ENCODE data around the gene PTPRN2.

Gene PTPRN2

DNA sequence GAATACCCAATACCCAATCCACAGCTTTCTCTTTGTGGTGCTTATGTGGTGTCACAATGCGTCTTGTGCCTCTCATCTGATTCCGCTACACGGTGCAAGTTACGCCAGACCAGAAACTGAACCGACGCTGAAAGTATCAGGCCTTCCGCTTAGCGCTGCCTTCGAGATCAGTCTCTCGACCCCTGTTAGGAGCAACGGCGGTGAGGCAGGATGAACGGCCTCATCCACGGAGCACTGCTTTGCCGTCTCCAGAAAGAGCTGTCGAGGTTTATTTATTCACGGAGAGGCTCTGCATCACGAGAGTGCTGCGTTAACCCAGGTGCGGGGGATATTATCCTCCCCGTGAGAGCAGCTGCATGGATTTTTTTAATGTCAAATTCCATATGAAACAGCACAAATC lies 786.5 kb downstream of the PTPRN2 start:
- DNase-seq (ENCODE audit: insufficient read length, low spot score) (no peak), FAIRE-seq (no peak)
- TF ChIP-seq, protein P1, sequence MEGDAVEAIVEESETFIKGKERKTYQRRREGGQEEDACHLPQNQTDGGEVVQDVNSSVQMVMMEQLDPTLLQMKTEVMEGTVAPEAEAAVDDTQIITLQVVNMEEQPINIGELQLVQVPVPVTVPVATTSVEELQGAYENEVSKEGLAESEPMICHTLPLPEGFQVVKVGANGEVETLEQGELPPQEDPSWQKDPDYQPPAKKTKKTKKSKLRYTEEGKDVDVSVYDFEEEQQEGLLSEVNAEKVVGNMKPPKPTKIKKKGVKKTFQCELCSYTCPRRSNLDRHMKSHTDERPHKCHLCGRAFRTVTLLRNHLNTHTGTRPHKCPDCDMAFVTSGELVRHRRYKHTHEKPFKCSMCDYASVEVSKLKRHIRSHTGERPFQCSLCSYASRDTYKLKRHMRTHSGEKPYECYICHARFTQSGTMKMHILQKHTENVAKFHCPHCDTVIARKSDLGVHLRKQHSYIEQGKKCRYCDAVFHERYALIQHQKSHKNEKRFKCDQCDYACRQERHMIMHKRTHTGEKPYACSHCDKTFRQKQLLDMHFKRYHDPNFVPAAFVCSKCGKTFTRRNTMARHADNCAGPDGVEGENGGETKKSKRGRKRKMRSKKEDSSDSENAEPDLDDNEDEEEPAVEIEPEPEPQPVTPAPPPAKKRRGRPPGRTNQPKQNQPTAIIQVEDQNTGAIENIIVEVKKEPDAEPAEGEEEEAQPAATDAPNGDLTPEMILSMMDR (IDR thresholded peaks at IDR 0.05; ENCODE audit: insufficient read depth, missing control alignments) = no peak

- DNase-seq (ENCODE audit: insufficient read length, low spot score) (no peak), FAIRE-seq (no peak)
- TF ChIP-seq, protein P1 (IDR thresholded peaks at IDR 0.05; ENCODE audit: insufficient read depth, missing control alignments) = no peak
Observed at GRCh38 chr7:157800281-157800680, 787.3 kb downstream of the PTPRN2 start.

DNA sequence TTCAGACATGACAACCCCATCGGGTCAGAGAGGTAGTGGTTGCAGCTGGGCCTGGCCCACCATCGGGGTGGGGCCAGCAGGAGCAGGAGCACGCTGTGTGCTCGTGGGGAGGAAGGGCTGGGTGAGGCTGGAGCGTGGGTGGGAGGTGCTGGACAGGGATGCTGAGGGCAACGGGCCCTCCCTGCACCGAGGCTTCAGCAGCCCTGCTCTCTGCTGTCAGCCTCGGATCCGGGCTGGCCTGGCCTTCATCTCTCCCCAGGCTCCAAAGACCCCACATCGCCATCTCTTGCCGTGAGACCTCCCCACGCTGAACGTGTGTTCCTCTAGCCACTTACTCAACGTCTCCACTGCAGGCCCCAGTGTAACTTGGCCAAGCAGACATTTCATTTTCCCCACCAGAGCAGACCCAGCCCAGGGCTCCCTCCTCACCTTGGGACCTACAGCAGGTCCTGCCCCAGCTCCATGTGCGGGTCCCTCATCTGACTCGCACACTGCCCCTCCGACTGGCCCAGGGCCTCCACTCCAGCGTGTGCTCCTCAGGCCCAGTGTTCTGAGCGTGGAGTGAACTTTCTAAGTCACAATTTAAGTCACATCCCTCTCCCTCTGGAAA lies 788.4 kb downstream of the PTPRN2 start:
- DNase-seq (ENCODE audit: insufficient read length, low spot score) (no peak), FAIRE-seq (no peak)
- TF ChIP-seq, protein P1 (IDR thresholded peaks at IDR 0.05; ENCODE audit: insufficient read depth, missing control alignments) = no peak

GRCh38 chr7:157797361-157797760 lies 790.3 kb downstream of the PTPRN2 start:
- FAIRE-seq = no peak
- TF ChIP-seq, protein P1 (IDR thresholded peaks at IDR 0.05; ENCODE audit: insufficient read depth, missing control alignments) = no peak
- DNase-seq (ENCODE audit: insufficient read length, low spot score) = no peak

DNA sequence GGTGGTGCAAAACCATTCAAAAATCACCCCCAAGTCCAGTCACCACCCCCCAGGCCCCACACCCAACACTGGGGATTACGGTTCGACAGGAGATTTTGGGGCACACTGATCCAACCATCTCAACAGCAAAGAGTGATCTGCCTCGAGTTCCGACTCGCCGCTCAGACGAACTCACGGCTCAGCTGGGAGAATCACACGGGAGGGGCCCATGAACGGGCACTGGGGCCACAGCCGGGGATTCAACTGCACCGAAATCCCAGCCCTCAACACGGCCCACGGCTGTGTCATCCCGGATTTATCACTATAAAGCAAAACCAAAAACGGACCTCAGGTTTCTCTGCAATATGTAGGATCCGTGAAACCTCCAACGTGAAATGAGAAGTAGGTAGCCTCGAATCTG lies 790.8 kb downstream of the PTPRN2 start:
- no peak for DNase-seq (ENCODE audit: insufficient read length, low spot score)
- TF ChIP-seq, protein P1 (IDR thresholded peaks at IDR 0.05; ENCODE audit: insufficient read depth, missing control alignments) = no peak
- FAIRE-seq = no peak

GRCh38 chr7:157795643-157796042 lies 792.0 kb downstream of the PTPRN2 start:
- FAIRE-seq (no peak), DNase-seq (ENCODE audit: insufficient read length, low spot score) (no peak)
- TF ChIP-seq, protein P1 (IDR thresholded peaks at IDR 0.05; ENCODE audit: insufficient read depth, missing control alignments) = no peak

DNA sequence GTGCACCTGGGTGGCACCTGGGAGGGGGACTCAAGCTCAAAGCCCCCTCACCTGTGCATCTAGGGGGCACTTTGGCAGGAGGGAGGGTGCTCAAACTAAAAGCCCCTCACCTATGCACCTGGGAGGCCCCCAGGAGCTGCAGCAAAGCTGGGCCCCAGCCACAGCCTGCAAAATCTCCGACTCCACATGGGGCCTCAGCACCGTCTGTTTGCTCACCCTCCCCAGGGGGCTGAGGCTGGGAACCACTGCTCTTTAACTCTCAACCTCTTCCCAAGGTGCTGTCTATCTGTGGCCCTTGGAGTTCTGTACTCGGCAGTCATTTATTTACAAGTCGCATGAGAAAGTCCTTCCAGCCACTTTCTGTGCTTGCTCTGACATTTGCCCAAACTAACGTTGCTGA lies 792.4 kb downstream of the PTPRN2 start:
- TF ChIP-seq, protein P1 (IDR thresholded peaks at IDR 0.05; ENCODE audit: insufficient read depth, missing control alignments) = no peak
- DNase-seq (ENCODE audit: insufficient read length, low spot score) = no peak
- no peak for FAIRE-seq
